Trophoblast cell (in vitro differentiated cells and primary cell): ENCODE data around the gene NUAK1.

Experiments
- DNase-seq, 2 donors: peaks; one replicate each; pipeline ENCODE4 v3.0.0-alpha.2; 2016
- H2AFZ ChIP-seq: 2 replicates; pipeline ENCODE4 v1.6.1; 2013; ENCODE audit warnings: low read length, moderate library complexity, mild to moderate bottlenecking; ENCODE audit not compliant: insufficient read depth, poor library complexity
- H2AK5ac ChIP-seq: 2 replicates; pipeline ENCODE4 v1.6.1; 2013; ENCODE audit warnings: mild to moderate bottlenecking, low read length
- H2BK120ac ChIP-seq: 2 replicates; pipeline ENCODE4 v1.6.1; 2013; ENCODE audit warnings: low read length, mild to moderate bottlenecking, moderate library complexity; ENCODE audit not compliant: insufficient read depth, poor library complexity
- H2BK12ac ChIP-seq: 2 replicates; pipeline ENCODE4 v1.6.1; 2013; ENCODE audit warnings: mild to moderate bottlenecking, low read length, moderate library complexity
- H2BK5ac ChIP-seq: 2 replicates; pipeline ENCODE4 v1.6.1; 2013; ENCODE audit warnings: low read length, low read depth, moderate library complexity, mild to moderate bottlenecking; ENCODE audit not compliant: poor library complexity
- H3K14ac ChIP-seq: 2 replicates; pipeline ENCODE4 v1.6.1; 2013; ENCODE audit warnings: mild to moderate bottlenecking, low read length
- H3K18ac ChIP-seq: 2 replicates; pipeline ENCODE4 v1.6.1; 2013; ENCODE audit warnings: mild to moderate bottlenecking, low read length
- H3K23ac ChIP-seq: 2 replicates; pipeline ENCODE4 v1.6.1; 2013; ENCODE audit warnings: low read length
- H3K27ac ChIP-seq: 2 replicates; pipeline ENCODE4 v1.5.1; 2013; ENCODE audit warnings: low read depth, mild to moderate bottlenecking, inconsistent platforms, low read length, moderate library complexity
- H3K27me3 ChIP-seq: 2 replicates; pipeline ENCODE4 v1.6.1; 2013; ENCODE audit warnings: inconsistent platforms, mild to moderate bottlenecking, low read length, moderate library complexity; ENCODE audit not compliant: insufficient read depth
- H3K36me3 ChIP-seq, 2 experiments: 1 replicate in 1 of 2; 2 replicates in 1 of 2; pipeline ENCODE4 v1.6.1; 2013; ENCODE audit warnings: low read length in 2 of 2, mild to moderate bottlenecking in 2 of 2, moderate library complexity in 1 of 2; ENCODE audit not compliant: insufficient read depth in 2 of 2, control insufficient read depth in 1 of 2
- H3K4ac ChIP-seq: 2 replicates; pipeline ENCODE4 v1.6.1; 2013; ENCODE audit warnings: low read depth, mild to moderate bottlenecking, low read length, moderate library complexity
- H3K4me1 ChIP-seq, 2 experiments: 1 replicate in 1 of 2; 2 replicates in 1 of 2; pipeline ENCODE4 v1.6.1; 2013; ENCODE audit warnings: low read length in 2 of 2, mild to moderate bottlenecking in 2 of 2, moderate library complexity in 1 of 2; ENCODE audit not compliant: insufficient read depth in 2 of 2, control insufficient read depth in 1 of 2
- H3K4me2 ChIP-seq: 2 replicates; pipeline ENCODE4 v1.6.1; 2013; ENCODE audit warnings: inconsistent platforms, mild to moderate bottlenecking, low read length, moderate library complexity
- H3K4me3 ChIP-seq: 2 replicates; pipeline ENCODE4 v1.5.1; 2013; ENCODE audit warnings: mild to moderate bottlenecking, low read depth, low read length, inconsistent platforms
- H3K79me1 ChIP-seq: one replicate; pipeline ENCODE4 v1.6.1; 2013; ENCODE audit warnings: low read length
- H3K79me2 ChIP-seq: 2 replicates; pipeline ENCODE4 v1.6.1; 2013; ENCODE audit warnings: low read length, mild to moderate bottlenecking; ENCODE audit not compliant: control insufficient read depth, insufficient read depth, poor library complexity
- H3K9ac ChIP-seq: 2 replicates; pipeline ENCODE4 v1.6.1; 2013; ENCODE audit warnings: mild to moderate bottlenecking, low read length
- H3K9me3 ChIP-seq: 2 replicates; pipeline ENCODE4 v1.6.1; 2013; ENCODE audit warnings: low read depth, mild to moderate bottlenecking, control low read depth, inconsistent platforms, low read length; ENCODE audit not compliant: insufficient read depth
- H4K12ac ChIP-seq: 2 replicates; pipeline ENCODE4 v1.6.1; 2013; ENCODE audit warnings: low read depth, mild to moderate bottlenecking, low read length, moderate library complexity
- H4K8ac ChIP-seq: 2 replicates; pipeline ENCODE4 v1.6.1; 2013; ENCODE audit warnings: low read depth, mild to moderate bottlenecking, low read length, moderate library complexity
- H4K91ac ChIP-seq: one replicate; pipeline ENCODE4 v1.6.1; 2013; ENCODE audit warnings: low read depth, mild to moderate bottlenecking, low read length, moderate library complexity
- WGBS: extraction: QIAGEN DNeasy Blood & Tissue Kit; methylation state at CpG from one replicate; pipeline ENCODE4 v1.1.7; 2013; ENCODE audit warnings: missing lambda C conversion rate; ENCODE audit not compliant: insufficient read length, insufficient coverage; ENCODE audit errors: extremely low coverage; 5-methylcytosine and 5-hydroxymethylcytosine counted together

NUAK1 gene

GRCh38 chr12:106149096-106149784 is 10.5 kb upstream of the NUAK1 start:
- H3K4me2 ChIP-seq: no peak overlapping the region

GRCh38 chr12:106147956-106148355 is 9.2 kb upstream of the NUAK1 start:
- no CpG with 5 or more reads among the region's 12 CpGs for WGBS
- Histone ChIP-seq H3K4me1 (peaks cover 2 to 10% of the 10 kb centered on the region in 2 experiments), H3K18ac (no peak overlapping the region), H3K36me3 (no peaks in the 10 kb centered on the region), H3K4ac (no peak overlapping the region), H2AFZ (no peak overlapping the region), H3K4me2 (no peak overlapping the region), H3K27ac (no peak overlapping the region), H4K91ac (no peak overlapping the region), H3K23ac (no peak overlapping the region), H3K79me1 (peaks cover 2% of the 10 kb centered on the region), H3K9ac (no peak overlapping the region), H3K9me3 (no peaks in the 10 kb centered on the region), H2BK120ac (no peak overlapping the region), H3K79me2 (no peaks in the 10 kb centered on the region), H4K8ac (no peak overlapping the region), H3K14ac (no peak overlapping the region), H2BK5ac (no peak overlapping the region), H4K12ac (no peak overlapping the region), H2BK12ac (no peak overlapping the region), H3K4me3 (no peak overlapping the region), H3K27me3 (no peaks in the 10 kb centered on the region), H2AK5ac (no peak overlapping the region)
- no peak for DNase-seq

More at GRCh38 chr12:106149096-106149784, 10.5 kb upstream of the NUAK1 start:
- H3K9me3 ChIP-seq: no peaks in the 10 kb centered on the region
- H3K18ac ChIP-seq: no peak overlapping the region
- H3K79me1 ChIP-seq: peaks cover 2% of the 10 kb centered on the region
- H3K14ac ChIP-seq: no peak overlapping the region
- H3K4me3 ChIP-seq: no peak overlapping the region
- H4K91ac ChIP-seq: no peak overlapping the region
- H3K4me1 ChIP-seq: peaks cover 2 to 8% of the 10 kb centered on the region in 2 experiments
- no peak overlapping the region for H3K23ac ChIP-seq
- no peaks in the 10 kb centered on the region for H3K27me3 ChIP-seq
- WGBS: no CpG with 5 or more reads among the region's 10 CpGs
- no peaks in the 10 kb centered on the region for H3K79me2 ChIP-seq
- no peak overlapping the region for H2BK5ac ChIP-seq
- no peak overlapping the region for H2AFZ ChIP-seq
- H4K8ac ChIP-seq: no peak overlapping the region
- no peak overlapping the region for H2BK12ac ChIP-seq
- no peaks in the 10 kb centered on the region for H3K36me3 ChIP-seq
- H2BK120ac ChIP-seq: no peak overlapping the region
- peak; percentile 50 to 69 for DNase-seq
- H3K9ac ChIP-seq: no peak overlapping the region
- H3K27ac ChIP-seq: no peak overlapping the region
- no peak overlapping the region for H2AK5ac ChIP-seq
- H4K12ac ChIP-seq: no peak overlapping the region
- H3K4ac ChIP-seq: no peak overlapping the region

GRCh38 chr12:106146987-106147386 is 8.2 kb upstream of the NUAK1 start:
- DNase-seq: no peak
- Histone ChIP-seq H2BK12ac (no peak overlapping the region), H2BK5ac (no peak overlapping the region), H3K79me1 (peaks cover 2% of the 10 kb centered on the region), H4K12ac (no peak overlapping the region), H3K9me3 (no peaks in the 10 kb centered on the region), H3K23ac (peak overlapping the region; percentile 13), H4K91ac (no peak overlapping the region), H3K27ac (no peak overlapping the region), H3K18ac (no peak overlapping the region), H3K4ac (no peak overlapping the region), H2BK120ac (no peak overlapping the region), H3K9ac (no peak overlapping the region), H3K14ac (no peak overlapping the region), H3K27me3 (no peaks in the 10 kb centered on the region), H3K79me2 (no peaks in the 10 kb centered on the region), H2AK5ac (no peak overlapping the region), H3K4me3 (no peak overlapping the region), H4K8ac (no peak overlapping the region), H3K36me3 (no peaks in the 10 kb centered on the region), H2AFZ (no peak overlapping the region), H3K4me1 (peaks cover 2 to 11% of the 10 kb centered on the region in 2 experiments), H3K4me2 (no peak overlapping the region)
- 100% methylated on average over 3 of the region's 4 CpGs for WGBS

GRCh38 chr12:106145539-106146447 is 7.0 kb upstream of the NUAK1 start:
- Histone ChIP-seq H3K36me3 (no peaks in the 10 kb centered on the region), H4K91ac (no peak overlapping the region), H3K4me2 (no peak overlapping the region), H3K4me1 (peaks cover 2 to 13% of the 10 kb centered on the region in 2 experiments), H4K12ac (no peak overlapping the region), H3K4me3 (no peak overlapping the region), H2AFZ (no peak overlapping the region), H3K27me3 (no peaks in the 10 kb centered on the region), H3K23ac (no peak overlapping the region), H3K14ac (no peak overlapping the region), H3K9me3 (no peaks in the 10 kb centered on the region), H3K27ac (no peak overlapping the region), H3K4ac (no peak overlapping the region), H2BK120ac (no peak overlapping the region), H2AK5ac (no peak overlapping the region), H3K18ac (no peak overlapping the region), H3K79me2 (no peaks in the 10 kb centered on the region), H3K9ac (no peak overlapping the region), H2BK12ac (no peak overlapping the region), H3K79me1 (peaks cover 2% of the 10 kb centered on the region), H2BK5ac (no peak overlapping the region), H4K8ac (no peak overlapping the region)
- DNase-seq: no peak
- WGBS: no CpG with 5 or more reads among the region's 14 CpGs
